NCI-H2196 treated with DMSO at 0.1 percent for 48 hours (cell line): ENCODE measurements around the gene MBD5.

Experiments
- DNase-seq: peaks from one replicate; lab custom pipeline; 2025; ENCODE audit not compliant: unreplicated experiment; lab: John Stamatoyannopoulos, UW

Gene MBD5

GRCh38 chr2:148022882-148023281, 2.0 kb downstream of the MBD5 start:
- DNase-seq = no peak

DNA sequence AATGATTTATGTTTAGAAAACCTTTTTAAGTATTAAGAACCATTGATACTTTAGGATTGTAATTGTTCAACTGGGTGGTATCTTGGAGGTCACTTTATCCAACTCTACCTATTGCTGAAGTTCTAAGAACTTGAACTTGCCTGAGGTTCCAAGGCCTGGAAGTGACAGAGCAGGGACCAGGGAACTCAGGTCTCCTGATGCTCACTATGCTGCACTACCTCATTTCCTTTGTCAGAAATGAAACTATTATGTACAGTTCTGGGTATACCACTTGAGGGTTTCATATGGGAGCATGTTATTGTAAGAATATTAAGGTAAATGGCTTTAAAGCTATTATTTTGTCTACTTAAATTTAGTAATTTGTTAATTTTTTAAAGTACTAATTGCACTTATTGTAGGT, 3.0 kb downstream of the MBD5 start:
- DNase-seq = no peak

GRCh38 chr2:148026573-148026972, 5.7 kb downstream of the MBD5 start:
- no peak for DNase-seq

- DNase-seq = no peak
Observed at GRCh38 chr2:148027822-148028221, 6.9 kb downstream of the MBD5 start.

DNA sequence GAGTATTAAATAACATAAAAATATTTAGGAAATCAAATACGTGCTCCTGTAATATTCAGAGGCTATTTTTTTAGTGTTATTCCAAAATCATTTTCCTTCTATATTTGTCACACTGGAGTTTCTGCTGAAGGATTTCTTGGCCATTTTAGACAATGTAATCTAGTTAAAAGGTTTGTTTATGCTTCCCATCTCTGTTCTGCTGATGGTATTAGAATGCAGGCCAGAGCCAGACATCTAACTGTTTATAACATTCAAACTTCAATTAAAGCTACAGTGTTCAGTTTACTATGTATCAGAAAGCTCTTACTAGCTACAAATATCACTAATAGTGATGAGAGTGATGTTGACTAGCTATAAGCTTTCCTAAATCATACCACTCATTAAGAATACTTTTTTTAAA, 7.9 kb downstream of the MBD5 start:
- DNase-seq = no peak

- no peak for DNase-seq
Observed at GRCh38 chr2:148031152-148031551, 10.3 kb downstream of the MBD5 start.

GRCh38 chr2:148032215-148032614, 11.3 kb downstream of the MBD5 start:
- no peak for DNase-seq

- DNase-seq = no peak
Observed at GRCh38 chr2:148039783-148040182, 18.9 kb downstream of the MBD5 start.

DNA sequence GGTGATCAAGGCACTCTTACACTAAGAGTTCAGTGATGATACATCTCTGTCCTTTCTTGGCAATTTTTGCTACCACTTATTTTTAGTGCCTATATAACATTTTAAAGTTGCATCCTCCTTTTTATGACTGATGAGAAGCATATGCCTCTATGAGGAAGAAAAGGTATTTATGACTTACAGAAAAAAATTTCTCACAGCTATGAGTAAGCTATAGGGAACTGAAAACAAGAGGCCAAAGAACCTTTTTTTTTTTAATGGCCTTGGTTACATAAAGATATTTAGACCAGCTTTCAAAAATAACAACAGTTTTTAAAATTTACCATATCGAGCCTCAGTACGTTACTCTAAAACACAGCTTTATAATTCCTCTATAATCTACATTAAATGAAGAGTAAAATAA, 21.3 kb downstream of the MBD5 start:
- DNase-seq = no peak

GRCh38 chr2:148044322-148044721, 23.4 kb downstream of the MBD5 start:
- DNase-seq = no peak

GRCh38 chr2:148046802-148047201, 25.9 kb downstream of the MBD5 start:
- DNase-seq = no peak

DNA sequence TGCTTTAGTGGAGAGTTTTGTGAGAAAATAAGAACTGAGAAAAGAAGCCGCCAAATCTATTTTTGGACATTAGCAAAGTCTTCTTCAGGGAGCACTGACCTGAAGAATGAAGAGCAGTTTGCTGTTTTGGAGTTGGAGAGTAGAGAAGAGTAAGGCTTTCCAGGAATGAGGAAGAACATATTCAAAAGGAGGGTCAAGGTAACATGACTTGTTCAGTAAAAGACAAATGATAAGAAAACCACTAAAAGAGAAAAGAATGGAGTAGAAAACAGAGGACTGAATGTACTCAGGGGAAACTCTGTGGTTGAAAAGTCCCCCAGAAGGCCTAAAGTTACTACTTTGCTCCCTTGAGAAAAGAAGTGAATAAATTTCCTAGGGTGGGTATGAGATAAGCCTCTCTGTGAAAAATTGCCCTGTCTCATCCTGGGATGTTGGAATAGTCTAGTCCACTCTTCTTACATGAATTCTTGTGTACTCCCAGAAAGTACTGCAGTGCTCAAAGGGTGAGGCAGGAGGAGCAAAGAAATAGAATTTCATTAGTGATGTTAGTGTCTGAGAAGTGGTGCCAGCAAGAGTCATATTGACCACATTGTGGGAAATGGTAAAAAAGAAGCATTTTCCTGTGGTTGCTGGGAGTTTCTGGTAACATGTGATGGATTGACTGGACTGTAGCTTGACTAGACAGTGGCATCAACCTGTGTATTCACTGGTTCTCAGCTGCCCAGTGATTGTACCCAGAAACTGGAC, 27.8 kb downstream of the MBD5 start:
- no peak for DNase-seq

- no peak for DNase-seq
Observed at GRCh38 chr2:148049284-148049683, 28.4 kb downstream of the MBD5 start.

- no peak for DNase-seq
Observed at GRCh38 chr2:148052687-148053086, 31.8 kb downstream of the MBD5 start.

DNA sequence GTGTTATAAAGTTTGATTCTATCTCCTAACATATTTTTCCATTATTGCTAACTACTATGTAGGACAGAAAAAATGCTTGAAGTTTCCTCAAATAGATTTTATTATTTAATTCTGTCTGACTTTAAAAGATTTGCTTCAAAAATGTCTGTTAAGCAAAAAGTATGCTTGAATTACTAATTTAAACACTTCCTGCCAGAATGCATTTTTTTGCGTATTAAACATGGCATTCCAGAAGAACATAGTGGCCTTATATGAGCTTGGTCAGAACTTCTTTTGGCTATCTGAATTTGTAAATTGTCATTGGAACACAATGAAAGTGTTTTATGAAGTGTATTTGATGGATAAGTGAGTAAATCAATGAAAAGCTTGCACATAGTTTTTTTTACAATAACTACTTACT, 37.8 kb downstream of the MBD5 start:
- no peak for DNase-seq

DNA sequence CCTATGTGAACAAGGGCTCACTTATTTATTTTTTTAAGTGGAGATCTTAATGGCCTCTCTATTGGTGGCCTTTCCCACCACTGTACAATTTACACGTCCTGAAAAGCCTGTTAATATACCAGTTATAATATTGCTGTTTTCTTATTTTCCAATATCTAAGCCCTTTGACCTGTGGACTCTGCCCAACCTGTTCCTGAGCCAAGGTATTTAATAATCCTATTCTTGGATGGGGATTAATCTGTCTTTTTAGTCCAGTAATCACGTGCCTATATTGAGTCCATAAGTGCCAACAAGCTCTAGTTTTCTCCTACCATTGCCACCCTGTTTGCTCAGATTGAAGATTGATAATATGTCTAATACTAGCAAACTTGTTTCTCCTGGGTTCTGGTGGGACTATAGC, 42.7 kb downstream of the MBD5 start:
- no peak for DNase-seq

GRCh38 chr2:148065936-148066335, 45.0 kb downstream of the MBD5 start:
- no peak for DNase-seq

DNA sequence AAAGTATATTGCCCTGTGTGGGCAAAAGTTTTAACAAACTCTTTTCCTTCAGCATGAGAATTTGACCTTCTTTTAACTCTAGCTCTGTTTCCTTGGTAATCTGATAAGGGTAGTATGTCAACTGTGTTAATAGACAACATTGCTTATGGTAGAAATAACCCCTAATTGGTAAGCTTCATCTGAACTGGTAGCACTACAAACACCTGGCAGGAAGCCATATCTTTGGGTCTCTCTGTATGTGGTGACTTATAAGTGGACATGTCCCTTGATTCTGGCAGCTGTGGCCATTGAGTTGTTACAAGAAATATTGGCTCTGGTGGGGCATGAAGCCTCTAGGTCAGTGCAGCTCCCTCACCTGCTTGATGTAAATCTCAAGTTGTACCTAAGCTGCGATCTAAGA, 46.9 kb downstream of the MBD5 start:
- DNase-seq = no peak

DNA sequence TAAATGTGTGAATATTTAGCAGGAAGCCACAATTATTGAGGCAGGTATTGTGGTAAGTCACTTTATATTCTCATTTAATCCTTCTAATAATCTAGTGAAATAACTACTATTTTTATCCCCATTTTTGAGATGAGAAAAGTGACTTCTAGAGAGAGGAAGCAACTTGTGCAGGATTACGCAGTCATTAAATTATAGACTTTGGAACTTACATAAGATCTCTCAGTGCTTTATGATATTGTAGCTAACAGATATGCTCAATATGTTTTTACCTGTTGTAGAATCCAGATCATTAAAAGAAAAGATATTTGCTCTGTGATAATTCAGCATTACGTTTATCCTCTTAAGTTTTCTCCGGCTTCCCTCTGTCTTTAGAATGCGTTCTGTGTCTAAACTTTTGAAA, 50.5 kb downstream of the MBD5 start:
- DNase-seq = no peak

- no peak for DNase-seq
Observed at GRCh38 chr2:148096012-148096411, 75.1 kb downstream of the MBD5 start.

DNA sequence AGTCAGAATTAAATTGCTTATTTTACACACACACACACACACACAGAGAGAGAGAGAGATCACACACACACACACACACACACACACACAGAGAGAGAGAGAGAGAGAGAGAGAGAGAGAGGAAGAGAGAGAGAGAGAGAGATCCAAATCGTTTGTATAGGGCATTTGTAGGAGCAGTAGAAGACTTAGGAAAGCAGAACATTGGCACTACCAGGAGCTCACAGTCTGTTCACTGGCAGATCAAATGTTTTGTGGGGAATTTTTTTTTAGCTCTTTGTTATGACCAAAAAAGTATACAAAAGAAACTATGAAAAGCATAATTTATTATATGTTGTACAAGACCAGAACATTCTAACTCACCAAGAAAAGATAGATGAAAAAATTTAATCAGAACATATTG, 81.8 kb downstream of the MBD5 start:
- no peak for DNase-seq

DNA sequence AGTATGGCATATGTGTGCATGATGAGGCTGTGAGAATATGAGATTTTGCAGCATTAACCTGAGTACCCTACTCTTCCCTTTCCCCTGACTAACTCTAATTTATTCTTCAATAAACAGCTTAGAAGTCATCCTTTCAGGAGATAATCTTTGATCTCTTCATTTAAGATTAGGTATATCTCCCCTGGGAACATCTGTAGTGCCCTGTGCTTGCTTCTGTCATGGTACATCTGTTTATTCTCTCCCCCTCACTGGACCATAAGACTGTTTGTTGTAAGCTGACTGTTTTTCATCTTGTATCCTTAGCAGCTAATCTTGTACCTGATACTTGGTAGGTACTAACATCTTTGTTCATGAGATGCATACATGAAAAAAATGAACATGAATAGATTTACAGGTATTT, 83.1 kb downstream of the MBD5 start:
- no peak for DNase-seq

- DNase-seq = no peak
Observed at GRCh38 chr2:148106331-148106730, 85.4 kb downstream of the MBD5 start.
